ENCODE measurements around the gene MIP. TPM values are rescaled to one million over a fixed set of nuclear protein-coding genes. Genes with fewer than 3 reads are reported as not detected.
"Not testable (repeated sequence)": the region's sequence is repeated elsewhere in the genome, so short reads cannot be mapped to it uniquely, and the experiment has no call there.

MIP gene
- total RNA-seq, 1 donor from 2014 or later, result not detected

DNA sequence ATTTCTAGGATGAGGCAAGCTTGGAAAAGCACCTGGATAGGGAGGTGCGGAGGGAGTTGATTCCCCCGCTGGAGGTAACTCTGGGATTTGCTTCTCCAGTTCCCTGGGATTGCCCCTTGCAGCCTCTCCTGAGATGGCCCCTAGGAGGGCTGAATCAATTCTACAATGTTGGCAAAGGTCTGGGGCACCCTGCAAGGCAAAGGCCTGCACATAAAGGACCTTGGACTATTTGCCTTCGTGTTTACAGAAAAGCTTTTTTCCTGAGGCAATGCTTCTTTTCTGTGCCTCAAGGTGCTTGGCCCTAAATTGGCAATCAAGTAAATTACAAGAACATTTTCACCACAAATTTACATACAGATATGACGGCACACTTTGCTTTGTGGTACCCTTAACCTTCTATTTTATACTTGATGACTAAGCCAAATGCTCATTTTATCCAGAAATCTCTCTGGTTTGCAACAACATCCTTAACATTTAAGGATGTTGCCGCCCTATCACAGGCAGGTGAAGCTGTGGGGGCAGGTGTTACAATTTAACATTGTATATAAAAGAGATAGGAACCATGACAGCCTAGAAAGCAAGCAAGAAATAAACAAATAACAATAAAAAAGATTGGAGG lies 45.5 kb downstream of the MIP start:
- no peak for DNase-seq

DNA sequence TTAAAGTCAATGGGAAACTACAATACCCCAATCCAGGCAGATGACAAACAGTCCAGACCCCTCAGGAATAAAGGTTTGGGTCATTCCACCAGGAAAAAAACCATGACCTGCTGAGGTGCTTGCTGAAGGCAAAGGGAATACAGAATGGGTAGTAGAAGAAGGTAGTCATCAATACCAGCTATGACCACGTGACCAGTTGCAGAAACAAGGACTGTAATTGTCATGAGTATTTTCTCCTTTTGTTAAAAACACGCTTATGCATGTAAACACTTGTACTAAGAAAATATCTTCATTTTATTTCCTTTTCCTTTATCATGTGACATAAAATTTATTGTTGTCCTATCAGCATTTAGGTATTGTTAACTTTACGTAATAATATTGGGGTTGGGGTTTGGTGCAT lies 50.2 kb downstream of the MIP start:
- not testable (repeated sequence) for DNase-seq

DNA sequence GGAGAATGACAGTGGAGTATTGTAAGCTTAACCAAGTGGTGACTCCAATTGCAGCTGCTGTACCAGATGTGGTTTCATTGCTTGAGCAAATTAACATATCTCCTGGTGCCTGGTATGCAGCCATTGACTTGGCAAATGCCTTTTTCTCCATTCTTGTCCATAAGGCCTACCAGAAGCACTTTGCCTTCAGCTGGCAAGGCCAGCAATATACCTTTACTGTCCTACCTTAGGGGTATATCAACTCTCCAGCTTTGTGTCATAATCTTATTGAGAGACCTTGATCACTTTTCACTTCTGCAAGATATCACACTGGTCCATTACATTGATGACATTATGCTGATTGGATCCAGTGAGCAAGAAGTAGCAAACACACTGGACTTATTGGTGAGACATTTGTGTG lies 52.8 kb downstream of the MIP start:
- not testable (repeated sequence) for DNase-seq

DNA sequence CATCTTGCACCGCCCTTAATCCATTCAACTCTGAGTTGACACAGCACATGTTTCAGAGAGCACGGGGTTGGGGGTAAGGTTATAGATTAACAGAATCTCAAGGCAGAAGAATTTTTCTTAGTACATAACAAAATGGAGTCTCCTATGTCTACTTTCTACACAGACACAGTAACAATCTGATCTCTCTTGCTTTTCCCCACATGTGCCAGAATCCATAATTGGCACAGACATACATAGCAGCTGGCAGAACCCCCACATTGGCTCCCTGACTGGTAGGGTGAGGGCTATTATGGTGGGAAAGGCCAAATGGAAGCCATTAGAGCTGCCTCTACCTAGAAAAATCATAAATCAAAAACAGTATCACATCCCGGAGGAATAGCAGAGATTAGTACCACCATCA lies 53.3 kb downstream of the MIP start:
- not testable (repeated sequence) for DNase-seq

Other genes with a start within 250 kb of the MIP start
- 36.2 TPM for gene RNF41, start 232.7 kb downstream of the MIP start, total RNA-seq
- 7.5 TPM for gene NABP2, start 230.3 kb downstream of the MIP start, total RNA-seq
- gene SLC39A5, start 224.6 kb downstream of the MIP start, total RNA-seq, result not detected
- gene ANKRD52, start 196.3 kb downstream of the MIP start, total RNA-seq, result 11.0 TPM
- gene COQ10A, start 187.7 kb downstream of the MIP start, total RNA-seq, result 7.1 TPM
- 118 TPM for gene CS, start 154.3 kb downstream of the MIP start, total RNA-seq
- 30.4 TPM for gene CNPY2, start 138.7 kb downstream of the MIP start, total RNA-seq
- gene PAN2, start 120.7 kb downstream of the MIP start, total RNA-seq, result 43.7 TPM
- gene IL23A, start 115.8 kb downstream of the MIP start, total RNA-seq, result 0.20 TPM
- gene STAT2, start 94.5 kb downstream of the MIP start, total RNA-seq, result 125 TPM
- not detected for gene APOF, start 91.8 kb downstream of the MIP start, total RNA-seq
- gene TIMELESS, start 5.2 kb downstream of the MIP start, total RNA-seq, result 9.4 TPM
- 1.4 TPM for gene SPRYD4, start 13.9 kb upstream of the MIP start, total RNA-seq
- 2.1 TPM for gene GLS2, start 33.5 kb upstream of the MIP start, total RNA-seq
- 31.5 TPM for gene RBMS2, start 67.2 kb upstream of the MIP start, total RNA-seq
- 57.0 TPM for gene BAZ2A, start 175.7 kb upstream of the MIP start, total RNA-seq
- 356 TPM for gene ATP5F1B, start 191.3 kb upstream of the MIP start, total RNA-seq
- gene PTGES3, start 233.6 kb upstream of the MIP start, total RNA-seq, result 90.4 TPM

All from skin of body (tissue), 2 donors.